Endothelial cell of umbilical vein (primary cell): ENCODE measurements around the gene TCAP. TPM values are rescaled to one million over a fixed set of nuclear protein-coding genes. Genes with fewer than 3 reads are reported as not detected.

Experiments
- BruUV-seq: library from RNA; stranded (reverse); fragments of 400-500 nt; replicated peaks from 2 replicates; lab custom pipeline; 2021; lab: Mats Ljungman, UMichigan
- CTCF ChIA-PET: fragments of 300-600, 350-600 bp; sonication (Branson Sonifier 250); formaldehyde crosslinking; loops from one replicate; lab custom pipeline; 2021; ENCODE audit warnings: antibody characterized with exemption, inconsistent platforms; lab: Charles Lee
- POLR2A ChIA-PET: fragments of 300-600, 350-600 bp; sonication (Branson Sonifier 250); formaldehyde crosslinking; loops from one replicate; lab custom pipeline; 2021; ENCODE audit warnings: antibody characterized with exemption, inconsistent platforms; lab: Charles Lee
- DNase-seq: peaks from one replicate; pipeline ENCODE4 v3.0.0-alpha.2; 2011; ENCODE audit warnings: low read depth, low spot score
- FAIRE-seq: peaks from 2 replicates; lab custom pipeline; 2011; peaks lifted over from hg19 to GRCh38; lab: Jason Lieb, UNC
- H2AFZ ChIP-seq: 2 replicates; pipeline ENCODE4 v1.6.0; 2012; ENCODE audit warnings: low read depth, low read length, control low read depth, inconsistent platforms
- H3K27ac ChIP-seq: 2 replicates; pipeline ENCODE4 v1.5.1; 2011; ENCODE audit warnings: low read depth, mild to moderate bottlenecking, control low read depth, low read length, moderate library complexity; ENCODE audit not compliant: insufficient read depth
- H3K27me3 ChIP-seq, 2 experiments: 2 replicates each; pipeline versions ENCODE4 v1.6.0 to v1.6.1; 2011; ENCODE audit warnings: low read length in 2 of 2, mixed read lengths in 1 of 2; ENCODE audit not compliant: control insufficient read depth in 2 of 2, insufficient read depth in 2 of 2
- H3K36me3 ChIP-seq, 2 experiments: 2 replicates in 1 of 2; 3 replicates in 1 of 2; pipeline ENCODE4 v1.5.1; 2011; ENCODE audit warnings: low read length in 2 of 2, mild to moderate bottlenecking in 1 of 2, moderate library complexity in 1 of 2; ENCODE audit not compliant: control insufficient read depth in 2 of 2, insufficient read depth in 2 of 2; ENCODE audit errors: extremely low read depth in 1 of 2
- H3K4me1 ChIP-seq: 3 replicates; pipeline ENCODE4 v1.5.1; 2011; ENCODE audit warnings: mild to moderate bottlenecking, low read length; ENCODE audit not compliant: control insufficient read depth, insufficient read depth; ENCODE audit errors: extremely low read depth
- H3K4me2 ChIP-seq: 2 replicates; pipeline ENCODE4 v1.6.1; 2011; ENCODE audit warnings: low read length, control low read depth, mixed read lengths; ENCODE audit not compliant: insufficient read depth
- H3K4me3 ChIP-seq, 3 experiments: fragments of 200-600 bp in 1 of 3; sonication (generic), shearing (Covaris generic) in 1 of 3; replicated peaks in 1 of 3; 2 replicates each; pipeline ENCODE4 v1.5.1; 2011 to 2016; ENCODE audit warnings: control low read depth in 3 of 3, low read length in 3 of 3, mild to moderate bottlenecking in 2 of 3, inconsistent platforms in 1 of 3, low read depth in 1 of 3, moderate library complexity in 1 of 3; ENCODE audit not compliant: insufficient read depth in 1 of 3
- H3K79me2 ChIP-seq: 2 replicates; pipeline ENCODE4 v1.6.0; 2012; ENCODE audit warnings: low read length, inconsistent platforms; ENCODE audit not compliant: control insufficient read depth, insufficient read depth
- H3K9ac ChIP-seq: replicated peaks from 2 replicates; pipeline ENCODE3; 2011; ENCODE audit warnings: low read length, control low read depth; ENCODE audit not compliant: insufficient read depth; ENCODE audit errors: extremely low read depth
- H3K9me1 ChIP-seq: replicated peaks from 3 replicates; pipeline ENCODE4 v1.6.0; 2011; ENCODE audit warnings: mild to moderate bottlenecking, low read length; ENCODE audit not compliant: control insufficient read depth, insufficient read depth; ENCODE audit errors: extremely low read depth
- H3K9me3 ChIP-seq: replicated peaks from 2 replicates; pipeline ENCODE4 v1.5.1; 2012; ENCODE audit warnings: low read length, inconsistent platforms; ENCODE audit not compliant: control insufficient read depth, insufficient read depth
- H4K20me1 ChIP-seq: replicated peaks from 2 replicates; pipeline ENCODE3; 2011; ENCODE audit warnings: mild to moderate bottlenecking, low read length; ENCODE audit not compliant: control insufficient read depth, insufficient read depth; ENCODE audit errors: extremely low read depth
- CTCF ChIP-seq, 2 donors: IDR thresholded peaks; 1 replicate in 1 of 2; 2 replicates in 1 of 2; pipeline ENCODE4 v1.5.1; 2011; ENCODE audit warnings: low read length in 2 of 2, mild to moderate bottlenecking in 2 of 2, moderate library complexity in 2 of 2, control low read depth in 1 of 2, inconsistent platforms in 1 of 2, low read depth in 1 of 2; ENCODE audit not compliant: insufficient read depth in 1 of 2; ENCODE audit errors: extremely low read depth in 1 of 2
- EZH2 ChIP-seq: IDR thresholded peaks from 2 replicates; pipeline ENCODE4 v1.6.1; 2012; ENCODE audit warnings: borderline replicate concordance, low read depth, mild to moderate bottlenecking, moderate library complexity, low read length, inconsistent platforms; ENCODE audit not compliant: severe bottlenecking
- FOS ChIP-seq: IDR thresholded peaks from 2 replicates; pipeline ENCODE4 v1.6.1; 2011; ENCODE audit warnings: mild to moderate bottlenecking, low read length, moderate library complexity, borderline replicate concordance; ENCODE audit not compliant: insufficient read depth
- GATA2 ChIP-seq: IDR thresholded peaks from 2 replicates; pipeline ENCODE4 v1.7.0; 2011; ENCODE audit warnings: low read depth, mild to moderate bottlenecking, moderate library complexity, mixed read lengths, low read length; ENCODE audit not compliant: insufficient read length, insufficient read depth
- JUN ChIP-seq: IDR thresholded peaks from 2 replicates; pipeline ENCODE4 v1.6.1; 2011; ENCODE audit warnings: borderline replicate concordance, low read depth; ENCODE audit not compliant: insufficient read length, insufficient read depth
- MYC ChIP-seq: IDR thresholded peaks from one replicate; pipeline ENCODE4 v1.6.1; 2011; ENCODE audit warnings: mild to moderate bottlenecking, low read depth, low read length
- POLR2A ChIP-seq: IDR thresholded peaks from 2 replicates; pipeline ENCODE4 v1.6.1; 2012; ENCODE audit warnings: low read depth, mild to moderate bottlenecking, control low read depth, low read length
- POLR2AphosphoS5 ChIP-seq: IDR thresholded peaks from 2 replicates; pipeline ENCODE4 v1.6.1; 2012; ENCODE audit warnings: low read depth, mild to moderate bottlenecking, control low read depth, low read length, moderate library complexity; ENCODE audit not compliant: insufficient read depth
- dilution Hi-C: fragments of 300-500 bp; cut with MboI; formaldehyde crosslinking; loops from one replicate; pipeline ENCODE4 v1.15.0; 2019; ENCODE audit warnings: low sequenced_read_pairs; ENCODE audit not compliant: extremely low pct_ligation_motif_present
- intact Hi-C: fragments of 100-400 bp; cut with micrococcal nuclease; formaldehyde crosslinking; loops from one replicate; pipeline ENCODE4 v1.10.0; 2022
- polyA plus RNA-seq, 4 experiments: library from polyadenylated mRNA; depleted of rRNA in 3 of 4; stranded (reverse) in 3 of 4; unstranded in 1 of 4; fragments of >200 nt; gene quantifications; 2 replicates each; pipeline versions ENCODE4 v1.2.1 to v1.2.3, GENCODE V29; 2011 to 2012; ENCODE audit warnings: missing spikeins in 1 of 4
- total RNA-seq: library from RNA; stranded (reverse); gene quantifications from 2 replicates; pipeline ENCODE4 v1.2.3, GENCODE V29; 2021

TCAP gene
- total and polyA plus RNA-seq, 2 donors (not counting 3 experiments of a cell fraction or from before 2014, with no cell fraction given): 0.51 to 0.93 TPM

DNA sequence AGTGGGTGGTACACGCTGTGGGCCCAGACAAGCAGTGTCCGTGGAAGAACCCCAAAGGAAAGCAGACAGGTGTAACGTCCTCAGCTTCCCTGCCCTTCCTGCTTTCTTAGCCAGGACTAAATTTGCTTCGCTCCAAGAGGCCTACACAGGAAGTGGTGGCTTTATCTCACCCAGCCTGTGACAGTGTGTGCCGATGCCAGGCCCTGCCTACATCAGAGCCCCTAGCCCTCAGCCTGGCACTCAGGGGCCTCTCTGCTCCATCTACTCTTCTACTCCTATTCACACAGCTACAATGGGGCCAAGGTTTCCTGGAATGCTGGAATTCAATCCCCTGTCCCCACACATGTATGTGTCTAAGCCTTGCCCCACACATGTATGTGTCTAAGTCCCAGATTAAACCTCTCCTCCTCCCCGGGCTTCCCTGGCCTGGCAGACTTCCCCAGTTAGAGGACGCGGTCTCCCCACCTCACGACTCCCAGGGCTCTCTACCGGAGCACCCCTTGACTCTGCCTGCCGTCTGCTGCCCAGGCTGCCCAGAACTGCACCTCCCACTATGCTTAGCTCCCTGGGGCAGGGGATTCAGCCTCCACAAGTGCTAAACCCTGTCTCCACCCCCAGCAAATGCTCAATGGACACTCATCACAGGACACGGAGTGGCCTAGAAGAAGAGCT lies 14.5 kb downstream of the TCAP start:
- no TSS peak for BruUV-seq
- DNase-seq (no peak), FAIRE-seq (no peak)
- no peak for TF ChIP-seq EZH2
- TF ChIP-seq JUN: no peak
- no peak for TF ChIP-seq POLR2A
- no peak for TF ChIP-seq POLR2AphosphoS5
- no peak for TF ChIP-seq CTCF (IDR thresholded peaks at IDR 0.05; ENCODE audit: extremely low read depth in 1 of 2, insufficient read depth in 1 of 2, low read depth in 1 of 2, low read length in 2 of 2)
- TF ChIP-seq GATA2: no peak
- no peak for TF ChIP-seq MYC
- TF ChIP-seq FOS: no peak
- dilution Hi-C loops (no loop called here), intact Hi-C loops (no loop called here)
- H3K9me1 ChIP-seq: no peaks in the 10 kb centered on the region
- H4K20me1 ChIP-seq: no peaks in the 10 kb centered on the region
- no peak overlapping the region for H3K27ac ChIP-seq
- H3K36me3 ChIP-seq: no peaks in the 10 kb centered on the region
- no peaks in the 10 kb centered on the region for H3K4me1 ChIP-seq
- no peak overlapping the region for H2AFZ ChIP-seq
- H3K9me3 ChIP-seq: no peaks in the 10 kb centered on the region
- H3K9ac ChIP-seq: no peak overlapping the region
- no peak overlapping the region for H3K4me3 ChIP-seq
- POLR2A ChIA-PET: no interaction called here
- no peaks in the 10 kb centered on the region for H3K79me2 ChIP-seq
- no peak overlapping the region for H3K4me2 ChIP-seq
- H3K27me3 ChIP-seq: no peaks in the 10 kb centered on the region
- CTCF ChIA-PET: interaction anchor here (0.8 to 2.1 kb wide), 4 partner anchors 14 to 58 kb away, joined by 3 to 7 read pairs (median 4); no protein-coding TSS in a partner anchor
